H1 (cell line): ENCODE measurements around the gene CTNS. TPM values are rescaled to one million over a fixed set of nuclear protein-coding genes. Genes with fewer than 3 reads are reported as not detected.
"Not testable (repeated sequence)": the region's sequence is repeated elsewhere in the genome, so short reads cannot be mapped to it uniquely, and the experiment has no call there.

Experiments used
- CTCF ChIA-PET: fragments of 300-600 bp; sonication (Branson Sonifier 250); formaldehyde crosslinking; loops from one replicate; lab custom pipeline; 2021; ENCODE audit not compliant: partially characterized antibody; lab: Charles Lee
- POLR2A ChIA-PET: fragments of 300-600 bp; sonication (Branson Sonifier 250); formaldehyde crosslinking; loops from one replicate; lab custom pipeline; 2021; ENCODE audit warnings: inconsistent platforms; ENCODE audit not compliant: partially characterized antibody; lab: Charles Lee
- DNase-seq, 2 experiments: peaks; one replicate each; pipeline versions ENCODE4 v3.0.0 to v3.0.0-alpha.2; 2010 to 2022; ENCODE audit warnings: low spot score in 2 of 2, low read depth in 1 of 2, mixed read lengths in 1 of 2
- FAIRE-seq: peaks from 2 replicates; lab custom pipeline; 2011; peaks lifted over from hg19 to GRCh38; lab: Jason Lieb, UNC
- H2AFZ ChIP-seq: 2 replicates; pipeline ENCODE4 v1.8.1; 2012; ENCODE audit warnings: low read length, inconsistent platforms
- H2AK5ac ChIP-seq: 2 replicates; pipeline ENCODE4 v1.6.1; 2013; ENCODE audit warnings: low read depth, low read length
- H2BK120ac ChIP-seq: replicated peaks from 2 replicates; pipeline ENCODE3; 2013; ENCODE audit warnings: low read depth, low read length, inconsistent platforms
- H2BK12ac ChIP-seq: 2 replicates; pipeline ENCODE4 v1.6.1; 2013; ENCODE audit warnings: low read depth, low read length
- H2BK15ac ChIP-seq: 2 replicates; pipeline ENCODE4 v1.6.1; 2013; ENCODE audit warnings: low read length
- H2BK20ac ChIP-seq: 2 replicates; pipeline ENCODE4 v1.6.1; 2013; ENCODE audit warnings: low read length
- H2BK5ac ChIP-seq: 2 replicates; pipeline ENCODE4 v1.6.1; 2013; ENCODE audit warnings: low read depth, low read length
- H3K14ac ChIP-seq: 2 replicates; pipeline ENCODE4 v1.6.1; 2013; ENCODE audit warnings: inconsistent platforms; ENCODE audit not compliant: insufficient read length
- H3K18ac ChIP-seq: 2 replicates; pipeline ENCODE4 v1.6.1; 2013; ENCODE audit warnings: low read length; ENCODE audit errors: extremely low read depth
- H3K23ac ChIP-seq: 2 replicates; pipeline ENCODE4 v1.6.1; 2013; ENCODE audit warnings: inconsistent platforms; ENCODE audit not compliant: insufficient read length
- H3K23me2 ChIP-seq: 2 replicates; pipeline ENCODE4 v1.6.1; 2013; ENCODE audit warnings: low read depth, low read length
- H3K27ac ChIP-seq: 2 replicates; pipeline ENCODE4 v1.6.1; 2011; ENCODE audit warnings: low read depth, low read length, inconsistent platforms
- H3K27me3 ChIP-seq, 4 experiments: replicated peaks in 1 of 4; 1 replicate in 1 of 4; 2 replicates in 3 of 4; pipeline versions ENCODE4 v1.6.1 to v1.8.1; 2011 to 2013; ENCODE audit warnings: low read length in 3 of 4, mild to moderate bottlenecking in 3 of 4, inconsistent platforms in 2 of 4, mixed read lengths in 2 of 4, moderate library complexity in 1 of 4; ENCODE audit not compliant: control insufficient read depth in 3 of 4, insufficient read depth in 3 of 4; ENCODE audit errors: extremely low read depth in 1 of 4
- H3K36me3 ChIP-seq, 4 experiments: 2 replicates each; pipeline versions ENCODE4 v1.6.1 to v1.8.1; 2011 to 2013; ENCODE audit warnings: mild to moderate bottlenecking in 4 of 4, low read length in 3 of 4, moderate library complexity in 2 of 4, control low read depth in 1 of 4, inconsistent platforms in 1 of 4; ENCODE audit not compliant: insufficient read depth in 4 of 4, control insufficient read depth in 2 of 4
- H3K4ac ChIP-seq: replicated peaks from 2 replicates; pipeline ENCODE3; 2013; ENCODE audit warnings: low read length, low read depth, mixed read lengths, inconsistent platforms; ENCODE audit not compliant: insufficient read length
- H3K4me1 ChIP-seq, 4 experiments: replicated peaks in 1 of 4; 1 replicate in 1 of 4; 2 replicates in 3 of 4; pipeline versions ENCODE4 v1.6.1 to v1.8.1; 2011 to 2013; ENCODE audit warnings: low read length in 3 of 4, inconsistent platforms in 2 of 4, mixed read lengths in 1 of 4; ENCODE audit not compliant: insufficient read depth in 4 of 4, control insufficient read depth in 3 of 4
- H3K4me2 ChIP-seq, 2 experiments: 2 replicates each; pipeline versions ENCODE4 v1.6.1 to v1.8.1; 2011 to 2013; ENCODE audit warnings: low read depth in 2 of 2, low read length in 2 of 2, control low read depth in 1 of 2, inconsistent platforms in 1 of 2, mild to moderate bottlenecking in 1 of 2; ENCODE audit not compliant: insufficient read depth in 1 of 2
- H3K4me3 ChIP-seq, 4 experiments: fragments of 200-600, 300-600 bp in 1 of 4; sonication (generic), shearing (Covaris generic), sonication (Bioruptor Twin) in 1 of 4; 2 replicates each; pipeline versions ENCODE4 v1.5.1 to v1.8.1; 2011 to 2016; ENCODE audit warnings: low read length in 4 of 4, low read depth in 3 of 4, control low read depth in 2 of 4, inconsistent platforms in 2 of 4, mild to moderate bottlenecking in 2 of 4, mixed read lengths in 1 of 4, moderate library complexity in 1 of 4; ENCODE audit not compliant: insufficient read depth in 2 of 4; ENCODE audit errors: extremely low read depth in 1 of 4
- H3K56ac ChIP-seq: replicated peaks from 2 replicates; pipeline ENCODE3; 2013; ENCODE audit warnings: low read depth, mild to moderate bottlenecking, mixed read lengths, low read length, inconsistent platforms; ENCODE audit not compliant: insufficient read length
- H3K79me1 ChIP-seq: 2 replicates; pipeline ENCODE4 v1.6.1; 2013; ENCODE audit warnings: low read depth, low read length, control low read depth
- H3K79me2 ChIP-seq, 2 experiments: 2 replicates each; pipeline versions ENCODE4 v1.6.1 to v1.8.1; 2012 to 2013; ENCODE audit warnings: low read length in 2 of 2, mild to moderate bottlenecking in 2 of 2, inconsistent platforms in 1 of 2; ENCODE audit not compliant: insufficient read depth in 2 of 2, control insufficient read depth in 1 of 2
- H3K9ac ChIP-seq, 4 experiments: replicated peaks in 1 of 4; 1 replicate in 1 of 4; 2 replicates in 3 of 4; pipeline versions ENCODE4 v1.6.1 to v1.8.1; 2011 to 2013; ENCODE audit warnings: low read depth in 3 of 4, low read length in 3 of 4, control low read depth in 2 of 4, mild to moderate bottlenecking in 2 of 4, moderate library complexity in 2 of 4, inconsistent platforms in 1 of 4; ENCODE audit errors: extremely low read depth in 1 of 4
- H3K9me3 ChIP-seq, 2 experiments: 2 replicates each; pipeline versions ENCODE4 v1.6.1 to v1.8.1; 2012 to 2013; ENCODE audit warnings: mild to moderate bottlenecking in 2 of 2, moderate library complexity in 2 of 2, control low read depth in 1 of 2, inconsistent platforms in 1 of 2, low read depth in 1 of 2, low read length in 1 of 2, mixed read lengths in 1 of 2; ENCODE audit not compliant: insufficient read depth in 2 of 2
- H4K20me1 ChIP-seq, 2 experiments: replicated peaks in 1 of 2; 2 replicates each; pipeline versions ENCODE3 to v1.8.1; 2011 to 2013; ENCODE audit warnings: inconsistent platforms in 2 of 2, low read length in 2 of 2, mild to moderate bottlenecking in 1 of 2; ENCODE audit not compliant: insufficient read depth in 2 of 2, control insufficient read depth in 1 of 2
- H4K5ac ChIP-seq: 2 replicates; pipeline ENCODE4 v1.6.1; 2013; ENCODE audit warnings: low read length, low read depth, mixed read lengths, inconsistent platforms; ENCODE audit not compliant: insufficient read length
- H4K8ac ChIP-seq: 2 replicates; pipeline ENCODE4 v1.8.0; 2013; ENCODE audit warnings: mild to moderate bottlenecking, moderate library complexity, low read length, inconsistent platforms; ENCODE audit not compliant: insufficient read depth; ENCODE audit errors: extremely low read depth
- H4K91ac ChIP-seq: replicated peaks from 2 replicates; pipeline ENCODE3; 2013; ENCODE audit warnings: low read length, mixed read lengths, inconsistent platforms; ENCODE audit not compliant: insufficient read length
- WGBS, 2 experiments: shearing (Covaris generic) in 1 of 2; methylation state at CpG; one replicate each; pipeline versions ENCODE4 v1.1.6 to v1.1.7; 2013 to 2015; ENCODE audit warnings: low lambda C conversion rate in 2 of 2, mixed read lengths in 2 of 2, inconsistent platforms in 1 of 2, low coverage in 1 of 2, missing lambda C conversion rate in 1 of 2; ENCODE audit not compliant: insufficient replicate concordance in 2 of 2, insufficient coverage in 1 of 2, insufficient read length in 1 of 2; ENCODE audit errors: extremely low coverage in 1 of 2, missing lambda C conversion rate in 1 of 2; 5-methylcytosine and 5-hydroxymethylcytosine counted together
- polyA plus RNA-seq, 7 experiments: library from polyadenylated mRNA; depleted of rRNA in 3 of 7; stranded (reverse) in 5 of 7; unstranded in 2 of 7; fragments of >200 nt in 5 of 7; fragments of 200-250 nt in 2 of 7; gene quantifications; 1 replicate in 5 of 7; 2 replicates in 1 of 7; 4 replicates in 1 of 7; pipeline versions ENCODE4 v1.2.1 to v1.2.3, GENCODE V29; 2011 to 2013; ENCODE audit warnings: missing spikeins in 2 of 7, mixed read lengths in 2 of 7
- total RNA-seq: library from RNA; stranded (reverse); fragmentation: NEBNext Ultra II Directional; extraction: Animal tissue kit (Norgen Biotek cat#: 25700); gene quantifications from 2 replicates; pipeline ENCODE4 v1.2.1, GENCODE V29; 2021

CTNS gene
- total and polyA plus RNA-seq, 2 of the 8 experiments (the other 6 are each of a cell fraction or from before 2014, with no cell fraction given), result 11.6 to 12.9 TPM

GRCh38 chr17:3705718-3705984 lies 69.1 kb downstream of the CTNS start:
- H3K4me1 ChIP-seq, H3K27ac ChIP-seq, H3K9ac ChIP-seq, H3K23ac ChIP-seq, DNase-seq, H3K9me3 ChIP-seq, H3K14ac ChIP-seq, H2AK5ac ChIP-seq, H3K36me3 ChIP-seq, H4K91ac ChIP-seq, H2AFZ ChIP-seq, H3K18ac ChIP-seq, H2BK12ac ChIP-seq, H4K5ac ChIP-seq, H3K4me3 ChIP-seq, H4K20me1 ChIP-seq, H3K4me2 ChIP-seq, FAIRE-seq, H3K79me2 ChIP-seq, H2BK15ac ChIP-seq, POLR2A ChIA-PET, H3K23me2 ChIP-seq, H3K79me1 ChIP-seq, H2BK5ac ChIP-seq, H2BK20ac ChIP-seq, H3K56ac ChIP-seq, H2BK120ac ChIP-seq, H4K8ac ChIP-seq, H3K27me3 ChIP-seq, H3K4ac ChIP-seq: not testable (repeated sequence)
- WGBS, 2 experiments, result 94% methylated on average over 1 of the region's 1 CpG; no CpG with 5 or more reads in 1 of the 2 experiments
- CTCF ChIA-PET, result interaction anchor here (0.6 to 1.2 kb wide), 4 partner anchors 14 to 171 kb away, joined by 3 read pairs; no protein-coding TSS in a partner anchor
